Sigmoid colon (tissue), 7 donors: ENCODE measurements around the gene ECT2L. TPM values are rescaled to one million over a fixed set of nuclear protein-coding genes. Genes with fewer than 3 reads are reported as not detected.

Experiments
- DNase-seq: peaks from one replicate; pipeline ENCODE4 v3.0.0-alpha.2; 2019
- H3K27ac ChIP-seq, 4 donors: fragments of 200-600 bp; sonication (generic); one replicate each; pipeline ENCODE4 v1.5.1; 2016 to 2019; ENCODE audit warnings: mild to moderate bottlenecking in 1 of 4
- H3K27me3 ChIP-seq, 3 donors: fragments of 200-600 bp; sonication (generic); one replicate each; pipeline ENCODE4 v1.5.1; 2019; ENCODE audit warnings: mild to moderate bottlenecking in 1 of 3
- H3K36me3 ChIP-seq, 4 donors: fragments of 200-600 bp; sonication (generic); one replicate each; pipeline ENCODE4 v1.5.1; 2016 to 2019
- H3K4me1 ChIP-seq, 4 donors: fragments of 200-600 bp; sonication (generic); one replicate each; pipeline ENCODE4 v1.5.1; 2017 to 2019
- H3K4me3 ChIP-seq, 4 donors: fragments of 200-600 bp; sonication (generic); one replicate each; pipeline ENCODE4 v1.5.1; 2017 to 2019; ENCODE audit warnings: mild to moderate bottlenecking in 2 of 4, moderate library complexity in 1 of 4
- H3K9me3 ChIP-seq, 4 donors: fragments of 200-600 bp in 3 of 4; sonication (generic) in 3 of 4; one replicate each; pipeline versions ENCODE4 v1.5.1 to v1.6.1; 2013 to 2019
- CTCF ChIP-seq, 4 experiments: fragments of 450-650 bp in 3 of 4; fragments of 200-600 bp in 1 of 4; IDR thresholded peaks; one replicate each; pipeline ENCODE4 v1.5.1; 2016 to 2019; ENCODE audit warnings: antibody characterized with exemption in 4 of 4, mild to moderate bottlenecking in 3 of 4, moderate library complexity in 2 of 4
- EP300 ChIP-seq, 4 donors: sonication (generic); formaldehyde crosslinking; IDR thresholded peaks; one replicate each; pipeline ENCODE4 v1.6.1; 2017; ENCODE audit warnings: antibody characterized with exemption in 4 of 4
- POLR2A ChIP-seq, 2 donors: fragments of 450-650 bp; IDR thresholded peaks; one replicate each; pipeline ENCODE4 v1.6.1; 2016; ENCODE audit warnings: antibody characterized with exemption in 2 of 2, mild to moderate bottlenecking in 2 of 2, moderate library complexity in 2 of 2
- POLR2AphosphoS5 ChIP-seq, 4 donors: sonication (generic); formaldehyde crosslinking; IDR thresholded peaks; one replicate each; pipeline ENCODE4 v1.6.1; 2017; ENCODE audit warnings: antibody characterized with exemption in 4 of 4
- WGBS, 2 donors: extraction: QIAGEN DNeasy Blood & Tissue Kit; methylation state at CpG; one replicate each; pipeline ENCODE4 v1.1.7; 2013; 5-methylcytosine and 5-hydroxymethylcytosine counted together
- intact Hi-C: fragments of 100-400 bp; cut with DNase I; formaldehyde crosslinking; loops from one replicate; pipeline ENCODE4 v1.15.1; 2023
- polyA plus RNA-seq, 3 donors: library from polyadenylated mRNA; stranded (reverse); fragments of 200-250 nt; gene quantifications; one replicate each; pipeline ENCODE4 v1.2.3, GENCODE V29; 2013
- total RNA-seq, 4 donors: library from RNA; depleted of rRNA; stranded (reverse); fragments of >200 nt; gene quantifications; one replicate each; pipeline ENCODE4 v1.1.0, GENCODE V29; 2016
- donor health status: healthy with polysubstance abuse.
- donor health status: Bipolar disorder and iron deficiency.
- donor health status: healthy.

ECT2L gene
- total and polyA plus RNA-seq, 7 donors, result 0.04 TPM; not detected in 6

GRCh38 chr6:138914701-138915100 is 118.8 kb downstream of the ECT2L start:
- Histone ChIP-seq H3K4me1 (no peaks in the 10 kb centered on the region), H3K27ac (no peak overlapping the region), H3K9me3 (no peaks in the 10 kb centered on the region), H3K36me3 (peaks cover 4 to 96% (median 19%) of the 10 kb centered on the region in 4 donors), H3K4me3 (no peak overlapping the region), H3K27me3 (no peaks in the 10 kb centered on the region)
- TF ChIP-seq EP300 (IDR thresholded peaks at IDR 0.05), result no peak
- TF ChIP-seq POLR2A (IDR thresholded peaks at IDR 0.05), result no peak
- no peak for TF ChIP-seq CTCF (IDR thresholded peaks at IDR 0.05)
- TF ChIP-seq POLR2AphosphoS5 (IDR thresholded peaks at IDR 0.05), result no peak
- no peak for DNase-seq
- intact Hi-C loops, result no loop called here
- 77 to 84% methylated on average over 1 of the region's 1 CpG for WGBS, 2 donors

- DNase-seq, result no peak
- peaks cover 4 to 48% (median 6%) of the 10 kb centered on the region in 4 donors for H3K36me3 ChIP-seq
- intact Hi-C loops, result no loop called here
- TF ChIP-seq EP300 (IDR thresholded peaks at IDR 0.05) (no peak), POLR2AphosphoS5 (IDR thresholded peaks at IDR 0.05) (no peak), CTCF (IDR thresholded peaks at IDR 0.05) (no peak), POLR2A (IDR thresholded peaks at IDR 0.05) (no peak)
- no peaks in the 10 kb centered on the region for H3K4me1 ChIP-seq
- no peaks in the 10 kb centered on the region for H3K9me3 ChIP-seq
- WGBS, 2 donors, result 90 to 97% methylated on average over 3 of the region's 3 CpGs
- H3K4me3 ChIP-seq, result no peak overlapping the region
- H3K27ac ChIP-seq, result no peak overlapping the region
- H3K27me3 ChIP-seq, result no peaks in the 10 kb centered on the region
Observed at GRCh38 chr6:138920906-138921305, 125.0 kb downstream of the ECT2L start.

DNA sequence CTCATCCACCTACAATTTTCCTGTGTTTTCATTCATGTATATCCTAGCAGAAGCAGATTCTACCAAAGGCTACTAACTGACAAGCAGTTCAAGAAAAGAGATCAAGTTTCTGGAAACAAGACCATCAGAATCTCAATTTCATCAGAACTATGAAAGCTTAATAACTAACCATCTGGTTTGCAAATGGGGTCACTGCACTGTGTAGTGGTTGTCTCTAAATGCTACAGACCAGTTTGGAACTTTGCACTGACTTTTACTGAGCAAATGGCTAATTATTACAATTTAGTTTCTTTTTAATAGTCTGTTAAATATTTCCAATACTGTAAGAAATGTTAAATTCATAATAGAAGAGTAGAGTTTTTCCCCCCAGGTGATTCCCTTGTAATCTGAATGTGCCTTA is 127.7 kb downstream of the ECT2L start:
- Histone ChIP-seq H3K4me1 (no peaks in the 10 kb centered on the region), H3K27me3 (no peaks in the 10 kb centered on the region), H3K4me3 (no peak overlapping the region), H3K27ac (no peak overlapping the region), H3K36me3 (peaks cover 0 to 37% (median 5%) of the 10 kb centered on the region in 4 donors), H3K9me3 (no peaks in the 10 kb centered on the region)
- no peak for DNase-seq
- intact Hi-C loops, result no loop called here
- TF ChIP-seq POLR2AphosphoS5 (IDR thresholded peaks at IDR 0.05) (no peak), CTCF (IDR thresholded peaks at IDR 0.05) (no peak), EP300 (IDR thresholded peaks at IDR 0.05) (no peak), POLR2A (IDR thresholded peaks at IDR 0.05) (no peak)

GRCh38 chr6:138925806-138926205 is 129.9 kb downstream of the ECT2L start:
- Histone ChIP-seq H3K27ac (no peak overlapping the region), H3K36me3 (peaks cover 0 to 28% (median 0%) of the 10 kb centered on the region in 4 donors), H3K27me3 (no peaks in the 10 kb centered on the region), H3K9me3 (no peaks in the 10 kb centered on the region), H3K4me3 (no peak overlapping the region), H3K4me1 (no peaks in the 10 kb centered on the region)
- WGBS, 2 donors, result 84 to 91% methylated on average over 2 of the region's 2 CpGs
- intact Hi-C loops, result no loop called here
- TF ChIP-seq POLR2AphosphoS5 (IDR thresholded peaks at IDR 0.05) (no peak), EP300 (IDR thresholded peaks at IDR 0.05) (no peak), POLR2A (IDR thresholded peaks at IDR 0.05) (no peak), CTCF (IDR thresholded peaks at IDR 0.05) (no peak)
- DNase-seq, result no peak

- intact Hi-C loops, result no loop called here
- H3K4me3 ChIP-seq, result no peak overlapping the region
- H3K9me3 ChIP-seq, result no peaks in the 10 kb centered on the region
- peaks cover 0 to 24% (median 0%) of the 10 kb centered on the region in 4 donors for H3K36me3 ChIP-seq
- no peak for DNase-seq
- no peaks in the 10 kb centered on the region for H3K4me1 ChIP-seq
- no peak overlapping the region for H3K27ac ChIP-seq
- TF ChIP-seq EP300 (IDR thresholded peaks at IDR 0.05) (no peak), CTCF (IDR thresholded peaks at IDR 0.05) (no peak), POLR2A (IDR thresholded peaks at IDR 0.05) (no peak), POLR2AphosphoS5 (IDR thresholded peaks at IDR 0.05) (no peak)
- 54 to 85% methylated on average over 3 of the region's 3 CpGs for WGBS, 2 donors
- H3K27me3 ChIP-seq, result no peaks in the 10 kb centered on the region
Observed at GRCh38 chr6:138926579-138926978, 130.7 kb downstream of the ECT2L start.
